GM21529 (cell line): ENCODE measurements around the gene RGL3.
"Not testable (repeated sequence)": the region's sequence is repeated elsewhere in the genome, so short reads cannot be mapped to it uniquely, and the experiment has no call there.

Source experiments
- ATAC-seq: cut with Tn5 transposase; IDR thresholded peaks from one replicate; pipeline ENCODE4 v1.9.1; 2021; ENCODE audit not compliant: unreplicated experiment

The RGL3 gene

GRCh38 chr19:11450570-11451326, 31.6 kb upstream of the RGL3 start:
- ATAC-seq, result no peak

GRCh38 chr19:11448923-11449554, 29.9 kb upstream of the RGL3 start:
- no peak for ATAC-seq

GRCh38 chr19:11448410-11448809, 29.3 kb upstream of the RGL3 start:
- no peak for ATAC-seq

- ATAC-seq, result no peak
Measured at GRCh38 chr19:11447347-11448262, 28.5 kb upstream of the RGL3 start.

GRCh38 chr19:11446652-11447301, 27.7 kb upstream of the RGL3 start:
- ATAC-seq, result no peak

- no peak for ATAC-seq
Measured at GRCh38 chr19:11446271-11446651, 27.1 kb upstream of the RGL3 start.

GRCh38 chr19:11445141-11445540, 26.0 kb upstream of the RGL3 start:
- ATAC-seq, result no peak

GRCh38 chr19:11444059-11444458, 24.9 kb upstream of the RGL3 start:
- ATAC-seq, result no peak

- no peak for ATAC-seq
Measured at GRCh38 chr19:11437955-11438354, 18.8 kb upstream of the RGL3 start.

GRCh38 chr19:11435833-11436313, 16.8 kb upstream of the RGL3 start:
- ATAC-seq, result no peak

GRCh38 chr19:11435057-11435832, 16.1 kb upstream of the RGL3 start, which contains the start of the genes ODAD3 and PRKCSH:
TSS of gene ODAD3 (minus strand) at chr19:11435121. CDS start at chr19:11435016, 105 bp downstream.
TSS of gene PRKCSH (plus strand) at chr19:11435635. CDS start at chr19:11436118, 483 bp downstream.
- peak; percentile 88 for ATAC-seq

- ATAC-seq, result peak; percentile 4
Measured at GRCh38 chr19:11434703-11435056, 15.6 kb upstream of the RGL3 start.

- not testable (repeated sequence) for ATAC-seq
Measured at GRCh38 chr19:11433526-11433925, 14.4 kb upstream of the RGL3 start.

GRCh38 chr19:11426656-11427055, 7.5 kb upstream of the RGL3 start:
- no peak for ATAC-seq

- no peak for ATAC-seq
Measured at GRCh38 chr19:11425719-11426457, 6.8 kb upstream of the RGL3 start.

- no peak for ATAC-seq
Measured at GRCh38 chr19:11423791-11424181, 4.7 kb upstream of the RGL3 start.

GRCh38 chr19:11423164-11423790, 4.2 kb upstream of the RGL3 start:
- ATAC-seq, result no peak

GRCh38 chr19:11422163-11423065, 3.3 kb upstream of the RGL3 start:
- peak; percentile 61 for ATAC-seq
